NCI-H345 treated with DMSO at 0.1 percent for 48 hours (cell line): ENCODE measurements around the gene C4orf46.
"Not testable (repeated sequence)": the region's sequence is repeated elsewhere in the genome, so short reads cannot be mapped to it uniquely, and the experiment has no call there.

Experiments used
- DNase-seq: peaks from one replicate; lab custom pipeline; 2025; ENCODE audit not compliant: unreplicated experiment; lab: John Stamatoyannopoulos, UW

Gene C4orf46

GRCh38 chr4:158671665-158671914 is at the start of gene C4orf46:
Gene C4orf46 (minus strand): TSS chr4:158671887. CDS start chr4:158671801, 86 bp downstream.
- no peak for DNase-seq

GRCh38 chr4:158715802-158716201 is 44.1 kb upstream of the C4orf46 start:
- no peak for DNase-seq

- DNase-seq: no peak
These were observed 43.2 kb upstream of the C4orf46 start for GRCh38 chr4:158714937-158715336.

GRCh38 chr4:158712622-158713021 is 40.9 kb upstream of the C4orf46 start:
- DNase-seq: not testable (repeated sequence)

GRCh38 chr4:158710814-158711213 is 39.1 kb upstream of the C4orf46 start:
- no peak for DNase-seq

GRCh38 chr4:158704274-158704673 is 32.6 kb upstream of the C4orf46 start:
- no peak for DNase-seq

GRCh38 chr4:158688813-158689212 is 17.1 kb upstream of the C4orf46 start:
- DNase-seq: no peak

GRCh38 chr4:158682066-158682465 is 10.4 kb upstream of the C4orf46 start:
- DNase-seq: no peak

- DNase-seq: no peak
These were observed 9.9 kb upstream of the C4orf46 start for GRCh38 chr4:158681629-158682028.

GRCh38 chr4:158678767-158679166 is 7.1 kb upstream of the C4orf46 start:
- no peak for DNase-seq

- no peak for DNase-seq
These were observed 4.4 kb upstream of the C4orf46 start for GRCh38 chr4:158676076-158676475.

GRCh38 chr4:158673633-158674032 is 1.9 kb upstream of the C4orf46 start:
- no peak for DNase-seq

GRCh38 chr4:158671915-158672806 is 474 bp upstream of the C4orf46 start, which contains the start of gene ETFDH:
Gene ETFDH (plus strand): TSS chr4:158672296. CDS start chr4:158672457, 161 bp downstream.
- peak; percentile 99 for DNase-seq

GRCh38 chr4:158670975-158671664 is 567 bp downstream of the C4orf46 start:
- peak; percentile 84 for DNase-seq

- no peak for DNase-seq
These were observed 2.4 kb downstream of the C4orf46 start for GRCh38 chr4:158669310-158669709.

GRCh38 chr4:158667651-158668198 is 4.0 kb downstream of the C4orf46 start:
- DNase-seq: no peak

- no peak for DNase-seq
These were observed 4.8 kb downstream of the C4orf46 start for GRCh38 chr4:158666892-158667291.

GRCh38 chr4:158664806-158665205 is 6.9 kb downstream of the C4orf46 start:
- no peak for DNase-seq

- DNase-seq: not testable (repeated sequence)
These were observed 7.7 kb downstream of the C4orf46 start for GRCh38 chr4:158663707-158664625.

GRCh38 chr4:158663255-158663654 is 8.4 kb downstream of the C4orf46 start:
- not testable (repeated sequence) for DNase-seq

GRCh38 chr4:158657291-158657690 is 14.4 kb downstream of the C4orf46 start:
- no peak for DNase-seq
